ENCODE results near the gene SHC4.
"Not testable (repeated sequence)": the region's sequence is repeated elsewhere in the genome, so short reads cannot be mapped to it uniquely, and the experiment has no call there.

Gene SHC4

GRCh38 chr15:48796521-48796920, 167.2 kb downstream of the SHC4 start:
- no peak for DNase-seq (ENCODE audit: low spot score)

GRCh38 chr15:48795901-48796300, 167.8 kb downstream of the SHC4 start:
- no peak for DNase-seq (ENCODE audit: low spot score)

GRCh38 chr15:48794697-48795134, 169.0 kb downstream of the SHC4 start:
- peak; percentile 16 for DNase-seq (ENCODE audit: low spot score)

GRCh38 chr15:48792408-48792807, 171.3 kb downstream of the SHC4 start:
- DNase-seq (ENCODE audit: low spot score) = no peak

- not testable (repeated sequence) for DNase-seq (ENCODE audit: low spot score)
Observed at GRCh38 chr15:48790466-48791115, 173.1 kb downstream of the SHC4 start.

- DNase-seq (ENCODE audit: low spot score) = no peak
Observed at GRCh38 chr15:48785712-48786111, 178.0 kb downstream of the SHC4 start.

- peak; percentile 15 for DNase-seq (ENCODE audit: low spot score)
Observed at GRCh38 chr15:48785195-48785594, 178.5 kb downstream of the SHC4 start.

GRCh38 chr15:48784756-48785155, 179.0 kb downstream of the SHC4 start:
- DNase-seq (ENCODE audit: low spot score) = no peak

- DNase-seq (ENCODE audit: low spot score) = no peak
Observed at GRCh38 chr15:48782911-48783310, 180.8 kb downstream of the SHC4 start.

GRCh38 chr15:48781481-48782081, 182.1 kb downstream of the SHC4 start:
- no peak for DNase-seq (ENCODE audit: low spot score)

- DNase-seq (ENCODE audit: low spot score) = no peak
Observed at GRCh38 chr15:48781017-48781416, 182.7 kb downstream of the SHC4 start.

- no peak for DNase-seq (ENCODE audit: low spot score)
Observed at GRCh38 chr15:48778331-48778730, 185.4 kb downstream of the SHC4 start.

GRCh38 chr15:48777645-48778330, 185.9 kb downstream of the SHC4 start:
- DNase-seq (ENCODE audit: low spot score) = no peak

- no peak for DNase-seq (ENCODE audit: low spot score)
Observed at GRCh38 chr15:48775546-48775945, 188.2 kb downstream of the SHC4 start.

GRCh38 chr15:48774484-48774883, 189.2 kb downstream of the SHC4 start:
- no peak for DNase-seq (ENCODE audit: low spot score)

Measured in Ammon's horn (tissue), 1 donor.